ENCODE data around the gene CUL4A. TPM values are rescaled to one million over a fixed set of nuclear protein-coding genes. Genes with fewer than 3 reads are reported as not detected.
"Not testable (repeated sequence)": the region's sequence is repeated elsewhere in the genome, so short reads cannot be mapped to it uniquely, and the experiment has no call there.

Gene CUL4A
- total RNA-seq, 4 donors from 2014 or later: 104 to 144 (median 107) TPM

GRCh38 chr13:113305208-113305607 lies 95.8 kb downstream of the CUL4A start:
- WGBS, 2 donors (ENCODE audit: low coverage in 1 of 2): 41 to 58% methylated on average over 3 to 4 of the region's 7 CpGs
- no peak for ATAC-seq
- TF ChIP-seq POLR2AphosphoS5 (IDR thresholded peaks at IDR 0.05) (no peak), CTCF (IDR thresholded peaks at IDR 0.05) (no peak), POLR2A (IDR thresholded peaks at IDR 0.05) (no peak), EP300 (IDR thresholded peaks at IDR 0.05) (no peak)
- Histone ChIP-seq H3K9me3 (no peaks in the 10 kb centered on the region), H3K36me3 (peaks cover 0 to 47% of the 10 kb centered on the region in 2 donors), H3K27ac (no peak overlapping the region), H3K27me3 (no peaks in the 10 kb centered on the region), H3K4me3 (no peak overlapping the region), H3K4me1 (peaks cover 0 to 39% (median 0%) of the 10 kb centered on the region in 3 donors)

GRCh38 chr13:113307491-113307890 lies 98.1 kb downstream of the CUL4A start:
- no peak for ATAC-seq
- peaks cover 0 to 69% of the 10 kb centered on the region in 2 donors for H3K36me3 ChIP-seq
- H3K27ac ChIP-seq: no peak overlapping the region
- H3K4me1 ChIP-seq: peaks cover 0 to 27% (median 0%) of the 10 kb centered on the region in 3 donors
- no peaks in the 10 kb centered on the region for H3K9me3 ChIP-seq
- TF ChIP-seq EP300 (IDR thresholded peaks at IDR 0.05): no peak
- TF ChIP-seq POLR2AphosphoS5 (IDR thresholded peaks at IDR 0.05): no peak
- no peak for TF ChIP-seq CTCF (IDR thresholded peaks at IDR 0.05)
- no peak for TF ChIP-seq POLR2A (IDR thresholded peaks at IDR 0.05)
- H3K4me3 ChIP-seq: no peak overlapping the region
- no peaks in the 10 kb centered on the region for H3K27me3 ChIP-seq

GRCh38 chr13:113309473-113309872 lies 100.1 kb downstream of the CUL4A start:
- no peak for ATAC-seq
- H3K27ac ChIP-seq: no peak overlapping the region
- H3K4me1 ChIP-seq: peaks cover 0 to 10% (median 0%) of the 10 kb centered on the region in 3 donors
- H3K9me3 ChIP-seq: no peaks in the 10 kb centered on the region
- H3K4me3 ChIP-seq: no peak overlapping the region
- TF ChIP-seq POLR2AphosphoS5 (IDR thresholded peaks at IDR 0.05) (no peak), POLR2A (IDR thresholded peaks at IDR 0.05) (no peak), CTCF (IDR thresholded peaks at IDR 0.05) (no peak), EP300 (IDR thresholded peaks at IDR 0.05) (no peak)
- 80 to 94% methylated on average over 1 to 6 of the region's 6 CpGs for WGBS, 2 donors (ENCODE audit: low coverage in 1 of 2)
- H3K27me3 ChIP-seq: no peaks in the 10 kb centered on the region
- peaks cover 0 to 68% of the 10 kb centered on the region in 2 donors for H3K36me3 ChIP-seq

- not testable (repeated sequence) for ATAC-seq, H3K27ac ChIP-seq, H3K27me3 ChIP-seq, H3K4me1 ChIP-seq, H3K9me3 ChIP-seq, H3K4me3 ChIP-seq
- 100% methylated on average over 1 of the region's 20 CpGs; no CpG with 5 or more reads in 1 of the 2 donors for WGBS, 2 donors (ENCODE audit: low coverage in 1 of 2)
- peaks cover 0 to 81% of the 10 kb centered on the region in 2 donors for H3K36me3 ChIP-seq
Observed at GRCh38 chr13:113314112-113314511, 104.7 kb downstream of the CUL4A start.

GRCh38 chr13:113314895-113315470 lies 105.6 kb downstream of the CUL4A start:
- not testable (repeated sequence) for H3K4me3 ChIP-seq, ATAC-seq, H3K4me1 ChIP-seq, H3K9me3 ChIP-seq, H3K27ac ChIP-seq, H3K27me3 ChIP-seq
- WGBS, 2 donors (ENCODE audit: low coverage in 1 of 2): 100% methylated on average over 2 of the region's 23 CpGs; no CpG with 5 or more reads in 1 of the 2 donors
- peaks cover 0 to 81% of the 10 kb centered on the region in 2 donors for H3K36me3 ChIP-seq

GRCh38 chr13:113315992-113316391 lies 106.6 kb downstream of the CUL4A start:
- Histone ChIP-seq H3K27ac (no peak overlapping the region), H3K4me3 (no peak overlapping the region), H3K36me3 (peaks cover 0 to 81% of the 10 kb centered on the region in 2 donors), H3K27me3 (no peaks in the 10 kb centered on the region), H3K4me1 (no peaks in the 10 kb centered on the region), H3K9me3 (no peaks in the 10 kb centered on the region)
- no peak for ATAC-seq
- TF ChIP-seq POLR2A (IDR thresholded peaks at IDR 0.05) (no peak), EP300 (IDR thresholded peaks at IDR 0.05) (no peak), POLR2AphosphoS5 (IDR thresholded peaks at IDR 0.05) (no peak), CTCF (IDR thresholded peaks at IDR 0.05) (no peak)
- 73 to 83% methylated on average over 1 to 3 of the region's 5 CpGs for WGBS, 2 donors (ENCODE audit: low coverage in 1 of 2)
